WTC11 (cell line): ENCODE results near the gene NELL2. TPM values are rescaled to one million over a fixed set of nuclear protein-coding genes. Genes with fewer than 3 reads are reported as not detected.

Experiments used
- ATAC-seq: fragments of 200-7000 bp; cut with Tn5 transposase; 2 replicates; pipeline ENCODE4 v1.10.0; 2021; ENCODE audit warnings: mild to moderate bottlenecking, moderate library complexity
- CTCF ChIA-PET: fragments of 300-600 bp; sonication (Branson Sonifier 250); formaldehyde crosslinking; loops from one replicate; lab custom pipeline; 2021; ENCODE audit warnings: antibody characterized with exemption; lab: Charles Lee
- POLR2A ChIA-PET: fragments of 350-600 bp; sonication (Branson Sonifier 250); formaldehyde crosslinking; loops from one replicate; lab custom pipeline; 2021; ENCODE audit warnings: antibody characterized with exemption; lab: Charles Lee
- DNase-seq: peaks from one replicate; pipeline ENCODE4 v3.0.0; 2021; ENCODE audit warnings: low spot score
- H3K27ac Mint-ChIP-seq: 2 replicates; pipeline ENCODE4 v1.8.0; 2021; ENCODE audit warnings: mixed read lengths
- H3K27me3 Mint-ChIP-seq: 2 replicates; pipeline ENCODE4 v1.8.0; 2021; ENCODE audit warnings: low read depth, mild to moderate bottlenecking, moderate library complexity, mixed read lengths
- H3K36me3 Mint-ChIP-seq: 2 replicates; pipeline ENCODE4 v1.8.0; 2021; ENCODE audit warnings: mixed read lengths
- H3K4me1 Mint-ChIP-seq: 2 replicates; pipeline ENCODE4 v1.8.0; 2022; ENCODE audit warnings: mixed read lengths
- H3K4me3 Mint-ChIP-seq: 2 replicates; pipeline ENCODE4 v1.8.0; 2021; ENCODE audit warnings: mild to moderate bottlenecking, moderate library complexity, mixed read lengths
- H3K9me3 Mint-ChIP-seq: 2 replicates; pipeline ENCODE4 v1.8.0; 2021; ENCODE audit warnings: mixed read lengths
- CREB1 ChIP-seq: sonication (generic); formaldehyde crosslinking; IDR thresholded peaks from 2 replicates; pipeline ENCODE4 v1.8.0; 2023; ENCODE audit warnings: mild to moderate bottlenecking, missing genetic modification reagents
- ESRRA ChIP-seq: sonication (generic); formaldehyde crosslinking; IDR thresholded peaks from 2 replicates; pipeline ENCODE4 v1.8.1; 2022; ENCODE audit warnings: mild to moderate bottlenecking, missing genetic modification reagents, borderline replicate concordance
- FOXK1 ChIP-seq: sonication (generic); formaldehyde crosslinking; IDR thresholded peaks from 2 replicates; pipeline ENCODE4 v1.8.0; 2022; ENCODE audit warnings: mild to moderate bottlenecking, moderate library complexity, missing genetic modification reagents
- FOXP1 ChIP-seq: sonication (generic); formaldehyde crosslinking; IDR thresholded peaks from 2 replicates; pipeline ENCODE4 v1.8.0; 2022; ENCODE audit warnings: missing genetic modification reagents, mild to moderate bottlenecking, moderate library complexity, borderline replicate concordance
- GTF2I ChIP-seq: fragments of 250-450 bp; sonication (Bioruptor Pico); conservative IDR thresholded peaks from 2 replicates; pipeline ENCODE4 v1.4.0; 2021; ENCODE audit warnings: mild to moderate bottlenecking
- HMGA2 ChIP-seq: fragments of 250-450 bp; sonication (Bioruptor Pico); IDR thresholded peaks from 2 replicates; pipeline ENCODE4 v1.4.0; 2021; ENCODE audit warnings: mild to moderate bottlenecking, moderate library complexity
- NR3C1 ChIP-seq: sonication (generic); formaldehyde crosslinking; conservative IDR thresholded peaks from 2 replicates; pipeline ENCODE4 v1.8.1; 2023; ENCODE audit warnings: low read depth, mild to moderate bottlenecking, missing genetic modification reagents
- SMAD3 ChIP-seq: sonication (generic); formaldehyde crosslinking; IDR thresholded peaks from 2 replicates; pipeline ENCODE4 v1.8.0; 2022; ENCODE audit warnings: missing genetic modification reagents, mild to moderate bottlenecking, borderline replicate concordance
- SP1 ChIP-seq: sonication (generic); formaldehyde crosslinking; conservative IDR thresholded peaks from 2 replicates; pipeline ENCODE4 v1.8.1; 2022; ENCODE audit warnings: missing genetic modification reagents
- TEAD4 ChIP-seq: sonication (generic); formaldehyde crosslinking; IDR thresholded peaks from 2 replicates; pipeline ENCODE4 v1.8.0; 2022; ENCODE audit warnings: mild to moderate bottlenecking, missing genetic modification reagents
- ZNF232 ChIP-seq: sonication (generic); formaldehyde crosslinking; IDR thresholded peaks from 2 replicates; pipeline ENCODE4 v1.8.0; 2022; ENCODE audit warnings: mild to moderate bottlenecking, missing genetic modification reagents
- ZNF317 ChIP-seq: sonication (generic); formaldehyde crosslinking; IDR thresholded peaks from 2 replicates; pipeline ENCODE4 v1.8.1; 2023; ENCODE audit warnings: low read depth, mild to moderate bottlenecking, moderate library complexity, missing genetic modification reagents, borderline replicate concordance
- total RNA-seq: library from RNA; stranded (reverse); gene quantifications from 3 replicates; pipeline ENCODE4 v1.2.3, GENCODE V29; 2021
- TF ChIP-seq, protein P1 (sequence below): sonication (generic); formaldehyde crosslinking; IDR thresholded peaks from 2 replicates; pipeline ENCODE4 v1.8.0; 2022; ENCODE audit warnings: mild to moderate bottlenecking, missing genetic modification reagents
- TF ChIP-seq, protein P2 (sequence below): sonication (generic); formaldehyde crosslinking; IDR thresholded peaks from 2 replicates; pipeline ENCODE4 v1.8.1; 2023; ENCODE audit warnings: mild to moderate bottlenecking, missing genetic modification reagents
- TF ChIP-seq, protein P3 (sequence below): sonication (generic); formaldehyde crosslinking; IDR thresholded peaks from 2 replicates; pipeline ENCODE4 v1.8.0; 2023; ENCODE audit warnings: mild to moderate bottlenecking, missing genetic modification reagents
- TF ChIP-seq, protein P4 (sequence below): sonication (generic); formaldehyde crosslinking; IDR thresholded peaks from 2 replicates; pipeline ENCODE4 v1.8.1; 2023; ENCODE audit warnings: mild to moderate bottlenecking, missing genetic modification reagents, moderate library complexity
- TF ChIP-seq, protein P5 (sequence below): fragments of 250-450 bp; sonication (Bioruptor Pico); IDR thresholded peaks from 2 replicates; pipeline ENCODE4 v2.1.2; 2022; ENCODE audit warnings: mild to moderate bottlenecking, moderate library complexity
- TF ChIP-seq, protein P6 (sequence below): sonication (generic); formaldehyde crosslinking; IDR thresholded peaks from 2 replicates; pipeline ENCODE4 v1.8.1; 2023; ENCODE audit warnings: mild to moderate bottlenecking, moderate library complexity, missing genetic modification reagents

NELL2 gene
- total RNA-seq, 1 experiment from 2014 or later = 37.4 TPM

DNA sequence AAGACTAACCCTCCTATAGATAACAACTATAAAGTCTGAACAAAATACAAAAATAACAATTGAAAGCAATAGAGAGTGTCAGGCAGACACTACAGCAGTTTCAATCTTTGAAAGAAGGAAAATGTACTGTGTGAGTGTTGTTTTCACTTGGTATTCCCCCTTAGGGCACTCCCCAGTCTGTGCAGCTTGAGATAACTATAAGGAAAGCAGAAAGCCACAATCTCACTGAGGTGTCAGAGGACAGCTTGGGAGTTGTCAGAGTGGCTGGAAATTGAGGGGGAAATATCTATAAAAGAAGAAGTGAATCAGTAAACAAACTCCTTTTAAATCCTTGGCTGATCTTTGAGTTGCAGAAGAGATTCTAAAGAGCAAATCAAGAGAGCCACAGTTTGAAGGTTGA lies 364.8 kb downstream of the NELL2 start:
- no peak overlapping the region for H3K27ac Mint-ChIP-seq
- ATAC-seq = no peak
- no peaks in the 10 kb centered on the region for H3K36me3 Mint-ChIP-seq
- CTCF ChIA-PET = interaction anchor here (0.7 kb wide), 1 partner anchor 14 kb away, joined by 3 read pairs; no protein-coding TSS in a partner anchor
- H3K9me3 Mint-ChIP-seq = no peaks in the 10 kb centered on the region
- TF ChIP-seq, protein P1, sequence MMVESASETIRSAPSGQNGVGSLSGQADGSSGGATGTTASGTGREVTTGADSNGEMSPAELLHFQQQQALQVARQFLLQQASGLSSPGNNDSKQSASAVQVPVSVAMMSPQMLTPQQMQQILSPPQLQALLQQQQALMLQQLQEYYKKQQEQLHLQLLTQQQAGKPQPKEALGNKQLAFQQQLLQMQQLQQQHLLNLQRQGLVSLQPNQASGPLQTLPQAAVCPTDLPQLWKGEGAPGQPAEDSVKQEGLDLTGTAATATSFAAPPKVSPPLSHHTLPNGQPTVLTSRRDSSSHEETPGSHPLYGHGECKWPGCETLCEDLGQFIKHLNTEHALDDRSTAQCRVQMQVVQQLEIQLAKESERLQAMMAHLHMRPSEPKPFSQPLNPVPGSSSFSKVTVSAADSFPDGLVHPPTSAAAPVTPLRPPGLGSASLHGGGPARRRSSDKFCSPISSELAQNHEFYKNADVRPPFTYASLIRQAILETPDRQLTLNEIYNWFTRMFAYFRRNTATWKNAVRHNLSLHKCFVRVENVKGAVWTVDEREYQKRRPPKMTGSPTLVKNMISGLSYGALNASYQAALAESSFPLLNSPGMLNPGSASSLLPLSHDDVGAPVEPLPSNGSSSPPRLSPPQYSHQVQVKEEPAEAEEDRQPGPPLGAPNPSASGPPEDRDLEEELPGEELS (CRISPR knock-in tag) = no peak
- TF ChIP-seq TEAD4 = no peak
- no peak for TF ChIP-seq ZNF232 (CRISPR knock-in tag)
- no peak for TF ChIP-seq GTF2I (CRISPR knock-in tag)
- TF ChIP-seq CREB1 (CRISPR knock-in tag) = no peak
- TF ChIP-seq NR3C1 = no peak
- TF ChIP-seq, protein P2, sequence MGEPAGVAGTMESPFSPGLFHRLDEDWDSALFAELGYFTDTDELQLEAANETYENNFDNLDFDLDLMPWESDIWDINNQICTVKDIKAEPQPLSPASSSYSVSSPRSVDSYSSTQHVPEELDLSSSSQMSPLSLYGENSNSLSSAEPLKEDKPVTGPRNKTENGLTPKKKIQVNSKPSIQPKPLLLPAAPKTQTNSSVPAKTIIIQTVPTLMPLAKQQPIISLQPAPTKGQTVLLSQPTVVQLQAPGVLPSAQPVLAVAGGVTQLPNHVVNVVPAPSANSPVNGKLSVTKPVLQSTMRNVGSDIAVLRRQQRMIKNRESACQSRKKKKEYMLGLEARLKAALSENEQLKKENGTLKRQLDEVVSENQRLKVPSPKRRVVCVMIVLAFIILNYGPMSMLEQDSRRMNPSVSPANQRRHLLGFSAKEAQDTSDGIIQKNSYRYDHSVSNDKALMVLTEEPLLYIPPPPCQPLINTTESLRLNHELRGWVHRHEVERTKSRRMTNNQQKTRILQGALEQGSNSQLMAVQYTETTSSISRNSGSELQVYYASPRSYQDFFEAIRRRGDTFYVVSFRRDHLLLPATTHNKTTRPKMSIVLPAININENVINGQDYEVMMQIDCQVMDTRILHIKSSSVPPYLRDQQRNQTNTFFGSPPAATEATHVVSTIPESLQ (CRISPR knock-in tag) = no peak
- TF ChIP-seq ZNF317 (CRISPR knock-in tag) = no peak
- TF ChIP-seq, protein P3, sequence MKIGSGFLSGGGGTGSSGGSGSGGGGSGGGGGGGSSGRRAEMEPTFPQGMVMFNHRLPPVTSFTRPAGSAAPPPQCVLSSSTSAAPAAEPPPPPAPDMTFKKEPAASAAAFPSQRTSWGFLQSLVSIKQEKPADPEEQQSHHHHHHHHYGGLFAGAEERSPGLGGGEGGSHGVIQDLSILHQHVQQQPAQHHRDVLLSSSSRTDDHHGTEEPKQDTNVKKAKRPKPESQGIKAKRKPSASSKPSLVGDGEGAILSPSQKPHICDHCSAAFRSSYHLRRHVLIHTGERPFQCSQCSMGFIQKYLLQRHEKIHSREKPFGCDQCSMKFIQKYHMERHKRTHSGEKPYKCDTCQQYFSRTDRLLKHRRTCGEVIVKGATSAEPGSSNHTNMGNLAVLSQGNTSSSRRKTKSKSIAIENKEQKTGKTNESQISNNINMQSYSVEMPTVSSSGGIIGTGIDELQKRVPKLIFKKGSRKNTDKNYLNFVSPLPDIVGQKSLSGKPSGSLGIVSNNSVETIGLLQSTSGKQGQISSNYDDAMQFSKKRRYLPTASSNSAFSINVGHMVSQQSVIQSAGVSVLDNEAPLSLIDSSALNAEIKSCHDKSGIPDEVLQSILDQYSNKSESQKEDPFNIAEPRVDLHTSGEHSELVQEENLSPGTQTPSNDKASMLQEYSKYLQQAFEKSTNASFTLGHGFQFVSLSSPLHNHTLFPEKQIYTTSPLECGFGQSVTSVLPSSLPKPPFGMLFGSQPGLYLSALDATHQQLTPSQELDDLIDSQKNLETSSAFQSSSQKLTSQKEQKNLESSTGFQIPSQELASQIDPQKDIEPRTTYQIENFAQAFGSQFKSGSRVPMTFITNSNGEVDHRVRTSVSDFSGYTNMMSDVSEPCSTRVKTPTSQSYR = no peak
- no peak for TF ChIP-seq SP1 (CRISPR knock-in tag)
- TF ChIP-seq ESRRA (CRISPR knock-in tag) = no peak
- TF ChIP-seq SMAD3 (CRISPR knock-in tag) = no peak
- TF ChIP-seq, protein P4, sequence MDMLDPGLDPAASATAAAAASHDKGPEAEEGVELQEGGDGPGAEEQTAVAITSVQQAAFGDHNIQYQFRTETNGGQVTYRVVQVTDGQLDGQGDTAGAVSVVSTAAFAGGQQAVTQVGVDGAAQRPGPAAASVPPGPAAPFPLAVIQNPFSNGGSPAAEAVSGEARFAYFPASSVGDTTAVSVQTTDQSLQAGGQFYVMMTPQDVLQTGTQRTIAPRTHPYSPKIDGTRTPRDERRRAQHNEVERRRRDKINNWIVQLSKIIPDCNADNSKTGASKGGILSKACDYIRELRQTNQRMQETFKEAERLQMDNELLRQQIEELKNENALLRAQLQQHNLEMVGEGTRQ = no peak
- TF ChIP-seq, protein P5, sequence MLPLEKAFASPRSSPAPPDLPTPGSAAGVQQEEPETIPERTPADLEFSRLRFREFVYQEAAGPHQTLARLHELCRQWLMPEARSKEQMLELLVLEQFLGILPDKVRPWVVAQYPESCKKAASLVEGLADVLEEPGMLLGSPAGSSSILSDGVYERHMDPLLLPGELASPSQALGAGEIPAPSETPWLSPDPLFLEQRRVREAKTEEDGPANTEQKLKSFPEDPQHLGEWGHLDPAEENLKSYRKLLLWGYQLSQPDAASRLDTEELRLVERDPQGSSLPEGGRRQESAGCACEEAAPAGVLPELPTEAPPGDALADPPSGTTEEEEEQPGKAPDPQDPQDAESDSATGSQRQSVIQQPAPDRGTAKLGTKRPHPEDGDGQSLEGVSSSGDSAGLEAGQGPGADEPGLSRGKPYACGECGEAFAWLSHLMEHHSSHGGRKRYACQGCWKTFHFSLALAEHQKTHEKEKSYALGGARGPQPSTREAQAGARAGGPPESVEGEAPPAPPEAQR = no peak
- no peak for TF ChIP-seq FOXK1 (CRISPR knock-in tag)
- TF ChIP-seq, all 79 proteins: peak for 0
- no peaks in the 10 kb centered on the region for H3K27me3 Mint-ChIP-seq
- POLR2A ChIA-PET = no interaction called here
- no peak overlapping the region for H3K4me3 Mint-ChIP-seq
- DNase-seq = no peak
- H3K4me1 Mint-ChIP-seq = peaks cover 4% of the 10 kb centered on the region; the same call in 1 of the 2 replicates

DNA sequence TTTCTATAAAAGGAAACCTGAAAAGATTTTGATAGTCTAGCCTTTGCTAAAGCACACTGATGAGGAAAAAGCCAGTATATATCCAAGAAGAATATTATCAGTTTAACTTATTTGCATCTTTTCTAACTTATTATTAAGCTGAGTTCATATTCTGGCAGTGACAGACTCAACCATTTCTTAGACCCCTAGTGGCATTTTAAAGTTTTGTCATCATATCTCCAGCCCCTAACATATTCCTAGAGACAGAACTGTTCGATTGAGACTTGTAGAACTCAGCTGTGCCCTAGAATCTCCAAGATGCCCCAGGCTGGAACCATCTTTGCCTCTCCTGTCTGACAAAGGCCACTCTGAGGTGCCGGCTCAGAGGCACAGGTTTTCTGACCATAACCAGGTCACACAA lies 365.6 kb downstream of the NELL2 start:
- Mint-ChIP-seq H3K4me1 (peaks cover 4% of the 10 kb centered on the region; the same call in 1 of the 2 replicates), H3K27ac (no peak overlapping the region), H3K36me3 (no peaks in the 10 kb centered on the region), H3K27me3 (no peaks in the 10 kb centered on the region), H3K4me3 (no peak overlapping the region), H3K9me3 (no peaks in the 10 kb centered on the region)
- DNase-seq (no peak), ATAC-seq (no peak)
- POLR2A ChIA-PET = no interaction called here
- CTCF ChIA-PET = interaction anchor here (1.6 kb wide), 1 partner anchor 14 kb away, joined by 6 read pairs; no protein-coding TSS in a partner anchor
- no peak for TF ChIP-seq HMGA2 (CRISPR knock-in tag)
- TF ChIP-seq, protein P6, sequence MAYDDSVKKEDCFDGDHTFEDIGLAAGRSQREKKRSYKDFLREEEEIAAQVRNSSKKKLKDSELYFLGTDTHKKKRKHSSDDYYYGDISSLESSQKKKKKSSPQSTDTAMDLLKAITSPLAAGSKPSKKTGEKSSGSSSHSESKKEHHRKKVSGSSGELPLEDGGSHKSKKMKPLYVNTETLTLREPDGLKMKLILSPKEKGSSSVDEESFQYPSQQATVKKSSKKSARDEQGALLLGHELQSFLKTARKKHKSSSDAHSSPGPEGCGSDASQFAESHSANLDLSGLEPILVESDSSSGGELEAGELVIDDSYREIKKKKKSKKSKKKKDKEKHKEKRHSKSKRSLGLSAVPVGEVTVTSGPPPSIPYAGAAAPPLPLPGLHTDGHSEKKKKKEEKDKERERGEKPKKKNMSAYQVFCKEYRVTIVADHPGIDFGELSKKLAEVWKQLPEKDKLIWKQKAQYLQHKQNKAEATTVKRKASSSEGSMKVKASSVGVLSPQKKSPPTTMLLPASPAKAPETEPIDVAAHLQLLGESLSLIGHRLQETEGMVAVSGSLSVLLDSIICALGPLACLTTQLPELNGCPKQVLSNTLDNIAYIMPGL (CRISPR knock-in tag) = no peak
- TF ChIP-seq ESRRA (CRISPR knock-in tag) = no peak
- no peak for TF ChIP-seq FOXP1 (CRISPR knock-in tag)
- TF ChIP-seq, protein P2 (CRISPR knock-in tag) = no peak
